ENCODE measurements around the gene JAZF1.

The JAZF1 gene

GRCh38 chr7:28192786-28193585, 12.4 kb upstream of the JAZF1 start:
- TF ChIP-seq CTCF (conservative IDR thresholded peaks at IDR 0.05; ENCODE audit: low read depth, low read length), result no peak
- DNase-seq (ENCODE audit: low read depth), result no peak

GRCh38 chr7:28191751-28192150, 11.2 kb upstream of the JAZF1 start:
- DNase-seq (ENCODE audit: low read depth), result no peak
- no peak for TF ChIP-seq CTCF (conservative IDR thresholded peaks at IDR 0.05; ENCODE audit: low read depth, low read length)
- H3K4me3 ChIP-seq (ENCODE audit: low read depth, low read length), result no peak overlapping the region

More at GRCh38 chr7:28192786-28193585, 12.4 kb upstream of the JAZF1 start:
- no peak overlapping the region for H3K4me3 ChIP-seq (ENCODE audit: low read depth, low read length)

- TF ChIP-seq CTCF (conservative IDR thresholded peaks at IDR 0.05; ENCODE audit: low read depth, low read length), result no peak
- no peak overlapping the region for H3K4me3 ChIP-seq (ENCODE audit: low read depth, low read length)
- no peak for DNase-seq (ENCODE audit: low read depth)
Measured at GRCh38 chr7:28191184-28191583, 10.6 kb upstream of the JAZF1 start.

- DNase-seq (ENCODE audit: low read depth), result peak; percentile 47
- TF ChIP-seq CTCF (conservative IDR thresholded peaks at IDR 0.05; ENCODE audit: low read depth, low read length), result no peak
- H3K4me3 ChIP-seq (ENCODE audit: low read depth, low read length), result no peak overlapping the region
Measured at GRCh38 chr7:28190077-28190710, 9.6 kb upstream of the JAZF1 start.

- DNase-seq (ENCODE audit: low read depth), result no peak
- no peak overlapping the region for H3K4me3 ChIP-seq (ENCODE audit: low read depth, low read length)
- no peak for TF ChIP-seq CTCF (conservative IDR thresholded peaks at IDR 0.05; ENCODE audit: low read depth, low read length)
Measured at GRCh38 chr7:28187012-28187411, 6.4 kb upstream of the JAZF1 start.

- TF ChIP-seq CTCF (conservative IDR thresholded peaks at IDR 0.05; ENCODE audit: low read depth, low read length), result no peak
- DNase-seq (ENCODE audit: low read depth), result peak; percentile 38
- no peak overlapping the region for H3K4me3 ChIP-seq (ENCODE audit: low read depth, low read length)
Measured at GRCh38 chr7:28183627-28184026, 3.0 kb upstream of the JAZF1 start.

Data from choroid plexus epithelial cell (primary cell).